GM19240 (cell line): Measurements from ENCODE around the gene ODAD2.
"Not testable (repeated sequence)": the region's sequence is repeated elsewhere in the genome, so short reads cannot be mapped to it uniquely, and the experiment has no call there.

ENCODE experiments used
- DNase-seq: peaks from one replicate; pipeline ENCODE4 v3.0.0; 2011; ENCODE audit warnings: low spot score; ENCODE audit not compliant: insufficient read length

The ODAD2 gene

DNA sequence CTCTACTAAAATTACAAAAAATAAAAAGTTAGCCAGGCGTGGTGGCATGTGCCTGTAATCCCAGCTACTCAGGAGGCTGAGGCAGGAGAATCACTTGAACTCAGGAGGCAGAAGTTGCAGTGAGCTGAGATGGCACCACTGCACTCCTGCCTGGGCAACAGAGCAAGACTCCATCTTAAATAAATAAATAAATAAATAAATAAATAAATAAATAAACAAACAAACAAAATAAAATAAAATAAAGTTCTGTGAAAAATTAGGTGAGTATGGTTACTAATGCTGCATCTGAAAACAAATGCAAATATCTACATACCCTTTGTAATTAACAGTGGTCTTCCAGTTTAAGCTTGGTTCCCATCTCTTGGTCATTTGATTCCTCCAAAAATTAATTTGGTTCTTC is 28.1 kb downstream of the ODAD2 start:
- DNase-seq, result not testable (repeated sequence)

DNA sequence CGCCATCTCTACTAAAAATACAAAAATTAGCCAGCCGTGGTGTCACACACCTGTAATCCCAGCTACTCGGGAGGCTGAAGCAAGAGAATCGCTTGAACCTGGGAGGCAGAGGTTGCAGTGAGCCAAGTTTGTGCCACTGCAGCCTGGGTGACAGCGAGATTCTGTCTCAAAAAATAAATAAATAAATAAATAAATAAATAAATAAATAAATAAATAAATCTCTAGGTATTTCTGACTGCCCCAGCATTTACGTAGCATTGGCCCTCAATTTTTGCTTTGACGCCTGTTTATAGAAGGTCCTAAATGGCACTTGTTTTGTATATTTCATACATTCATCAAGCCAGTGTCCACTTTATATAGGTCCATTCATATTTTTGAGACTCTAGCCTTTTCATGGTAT is 28.9 kb downstream of the ODAD2 start:
- not testable (repeated sequence) for DNase-seq

DNA sequence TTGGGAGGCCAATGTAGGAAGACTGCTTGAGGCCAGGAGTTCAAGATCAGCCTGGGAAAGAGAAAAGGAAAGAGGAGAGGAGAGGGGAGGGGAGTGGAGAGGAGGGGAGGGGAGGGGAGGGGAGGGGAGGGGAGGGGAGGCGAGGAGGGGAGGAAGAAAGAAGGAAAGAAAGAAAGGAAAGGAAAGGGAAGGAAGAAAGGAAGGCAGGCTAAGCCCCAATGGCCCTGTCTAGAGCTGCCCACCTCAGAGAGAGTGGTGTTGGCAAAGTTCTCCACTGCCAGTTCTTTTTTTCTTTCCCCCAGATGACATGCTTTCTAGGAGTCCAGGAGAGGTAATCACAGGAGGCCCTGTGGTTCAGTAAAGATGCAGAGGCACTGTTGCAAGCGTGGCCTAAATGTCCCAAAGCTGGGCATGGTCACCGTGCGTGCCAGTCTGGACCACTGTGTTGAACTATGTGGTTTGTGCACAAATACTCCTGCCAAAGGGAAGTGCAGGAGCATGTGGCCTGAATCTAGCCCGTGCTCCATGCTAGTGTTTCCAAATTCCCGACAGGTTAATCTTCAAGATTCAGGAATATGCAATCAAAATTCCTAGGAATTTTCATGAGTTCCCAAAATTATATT is 39.7 kb downstream of the ODAD2 start:
- no peak for DNase-seq

DNA sequence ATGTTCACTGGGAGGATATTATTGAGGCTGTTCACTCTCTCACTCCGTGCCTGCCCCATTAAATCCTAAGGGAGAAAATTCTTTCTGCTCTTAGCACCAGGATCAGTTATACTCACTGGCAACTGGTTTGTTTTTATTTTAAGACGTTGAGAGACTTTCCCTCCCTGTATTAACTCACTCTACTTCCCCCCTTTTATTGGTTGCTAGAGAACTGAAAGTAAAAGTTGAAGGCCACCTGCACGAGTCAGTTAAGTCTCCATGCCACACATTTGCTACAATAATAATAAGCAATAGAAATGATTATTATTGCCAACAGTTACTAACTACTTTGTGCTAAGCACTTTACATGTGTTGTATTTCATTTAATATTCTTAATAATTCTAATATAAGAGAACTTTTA is 40.5 kb downstream of the ODAD2 start:
- DNase-seq, result not testable (repeated sequence)

DNA sequence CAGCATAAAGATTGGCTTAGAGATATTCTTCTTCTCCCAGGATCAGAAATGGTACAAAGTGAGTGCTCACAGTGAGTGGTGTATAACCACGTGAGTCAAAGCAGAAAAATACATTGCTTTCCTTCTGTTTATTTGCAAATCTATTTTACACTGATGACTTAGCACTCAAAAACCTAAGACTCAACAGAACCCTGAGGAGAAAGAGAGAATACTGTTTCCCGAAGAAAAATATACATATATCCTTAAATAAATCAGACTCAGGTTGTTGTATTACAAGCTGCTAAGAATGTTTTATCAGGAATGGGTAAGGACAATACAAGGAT is 48.7 kb downstream of the ODAD2 start:
- DNase-seq, result no peak

DNA sequence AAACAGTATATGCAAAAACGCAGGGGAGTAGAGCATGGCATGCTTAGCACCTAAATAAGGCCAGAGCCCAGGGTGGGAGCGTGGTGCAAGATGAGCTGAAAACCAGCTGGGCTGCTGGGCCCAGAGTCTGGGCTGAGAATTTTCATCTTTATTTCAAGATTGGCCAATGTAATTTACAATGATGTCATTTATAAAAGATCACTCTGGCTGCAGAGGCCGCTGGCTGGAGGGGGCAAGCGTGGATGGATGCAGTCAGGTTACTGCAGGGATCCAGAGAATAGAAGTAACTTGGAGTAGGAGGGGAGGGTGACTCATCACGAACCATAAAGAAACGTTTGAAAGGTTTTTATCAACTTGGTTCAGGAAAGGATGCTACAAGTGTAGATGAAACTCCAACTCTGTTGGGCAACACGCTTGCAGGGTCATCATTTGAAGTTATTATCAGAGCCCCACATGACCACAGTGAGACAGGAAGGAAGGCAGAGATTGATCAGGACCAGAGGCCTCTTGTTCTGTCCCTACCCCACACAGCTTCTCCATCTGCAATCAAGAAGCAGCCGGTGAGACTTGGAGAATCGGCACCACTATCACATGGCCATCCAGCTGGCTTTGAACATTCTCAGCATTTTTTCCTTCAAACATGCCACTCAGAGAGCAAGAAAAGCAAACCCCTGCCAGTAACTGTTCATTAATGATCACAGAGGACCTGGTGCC is 49.2 kb downstream of the ODAD2 start:
- no peak for DNase-seq

DNA sequence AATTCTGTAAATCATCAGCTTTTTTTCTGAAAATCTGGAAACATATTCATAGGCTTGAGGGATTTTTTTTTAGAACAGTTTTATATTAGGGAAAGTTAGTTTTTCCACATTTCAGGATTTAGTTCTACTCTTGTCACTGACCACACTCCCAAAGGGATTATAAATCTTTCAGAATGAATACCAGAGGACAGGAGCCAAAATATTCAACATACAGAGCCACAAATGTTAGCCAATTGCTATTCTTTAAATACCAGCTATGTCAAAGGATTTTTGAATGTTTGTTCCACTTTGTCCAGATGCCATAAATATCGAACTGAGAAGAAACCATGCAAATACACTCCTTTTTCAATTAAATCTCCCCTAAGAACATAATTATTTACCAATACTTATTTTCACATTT is 50.7 kb downstream of the ODAD2 start:
- DNase-seq, result no peak

DNA sequence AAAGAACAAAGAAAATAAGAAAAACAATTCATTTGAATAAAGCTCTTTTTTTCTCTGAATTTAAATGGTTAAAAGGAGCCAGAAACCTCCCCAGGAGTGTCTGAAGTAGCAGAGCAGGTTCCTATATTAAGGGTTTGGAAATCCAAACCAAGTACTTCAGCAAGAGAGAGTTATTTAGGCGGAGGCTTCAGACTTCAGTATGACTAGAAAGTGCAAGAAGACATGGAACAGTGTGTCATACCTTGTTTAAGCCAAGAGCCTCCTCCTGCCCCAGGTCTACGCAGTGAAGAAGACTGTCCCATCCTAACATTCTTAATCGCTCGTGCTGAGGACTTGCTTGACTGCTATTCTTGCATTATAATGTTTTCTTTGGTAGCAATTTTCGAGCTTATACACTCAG is 51.3 kb downstream of the ODAD2 start:
- no peak for DNase-seq

DNA sequence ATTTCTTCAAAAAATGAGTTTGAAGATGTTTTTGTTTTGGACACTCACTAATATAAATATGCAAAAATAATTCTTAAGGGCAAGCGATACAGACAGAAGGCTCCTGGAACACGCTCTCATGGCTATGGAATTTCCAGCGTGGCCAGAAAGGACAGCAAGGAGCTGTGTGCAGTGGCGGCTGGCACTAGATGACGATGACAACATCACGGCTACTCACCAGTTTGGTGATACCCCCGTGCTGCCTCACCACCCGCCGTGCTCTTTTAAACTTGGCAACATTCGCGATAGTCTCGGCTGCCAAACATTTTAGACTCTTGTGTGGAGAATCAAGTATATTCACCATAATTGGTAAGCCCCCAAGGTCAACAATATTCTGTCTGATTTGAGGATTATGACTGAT is 54.9 kb downstream of the ODAD2 start:
- DNase-seq, result no peak

DNA sequence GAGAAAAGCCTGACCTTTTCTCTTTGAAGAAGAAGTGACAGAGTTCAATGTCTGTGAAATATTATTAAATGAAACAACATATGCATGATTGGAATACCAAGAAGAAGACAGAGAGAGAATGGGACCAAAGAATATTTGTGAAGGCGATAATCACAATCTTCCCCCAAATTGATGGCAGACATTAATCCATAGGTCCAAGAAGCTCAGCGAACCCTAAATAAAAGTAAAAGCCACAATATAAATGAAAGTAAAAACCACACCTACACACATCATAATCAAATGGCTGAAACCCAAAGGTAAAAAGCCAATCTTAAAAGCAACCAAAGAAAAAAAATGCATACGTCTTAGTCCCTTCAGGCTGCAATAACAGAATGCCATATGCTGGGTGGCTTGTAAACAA is 84.0 kb downstream of the ODAD2 start:
- no peak for DNase-seq

DNA sequence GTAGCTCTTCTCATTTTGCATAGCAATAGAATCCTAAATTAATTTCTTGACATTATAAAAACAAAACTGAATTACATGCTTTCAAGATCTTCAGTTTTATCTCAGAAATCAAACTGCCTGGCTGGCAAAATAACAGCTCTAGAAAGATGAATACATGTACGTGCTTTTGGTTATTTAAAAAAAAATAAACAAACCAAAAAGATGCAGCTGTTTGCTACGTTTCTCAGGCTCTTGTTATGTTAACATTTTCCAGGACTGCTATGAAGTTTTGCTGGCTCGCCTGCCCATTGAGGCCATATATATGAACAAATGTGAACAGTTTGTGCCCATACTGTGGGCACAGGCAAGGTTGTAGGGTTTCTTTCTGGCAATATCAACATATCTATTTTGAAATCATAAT is 86.6 kb downstream of the ODAD2 start:
- DNase-seq, result no peak

DNA sequence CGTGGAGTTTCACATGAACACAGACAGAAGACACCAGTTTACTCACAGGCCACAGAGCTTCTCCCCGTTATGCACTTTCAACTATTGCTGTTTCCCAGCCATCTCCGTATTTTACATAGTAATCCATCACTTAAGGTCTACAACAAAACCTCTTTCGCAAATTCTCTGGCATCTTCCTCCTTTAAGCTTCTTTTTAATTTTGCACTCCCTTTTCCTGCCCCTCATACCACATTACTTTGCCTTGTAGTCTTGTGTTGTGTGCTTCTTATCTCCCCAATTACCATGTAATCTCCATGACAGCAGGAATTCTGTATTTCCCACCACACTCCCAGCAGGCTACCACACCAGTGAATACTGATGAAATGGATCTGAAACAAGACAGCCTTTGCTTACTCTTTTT is 87.3 kb downstream of the ODAD2 start:
- no peak for DNase-seq

DNA sequence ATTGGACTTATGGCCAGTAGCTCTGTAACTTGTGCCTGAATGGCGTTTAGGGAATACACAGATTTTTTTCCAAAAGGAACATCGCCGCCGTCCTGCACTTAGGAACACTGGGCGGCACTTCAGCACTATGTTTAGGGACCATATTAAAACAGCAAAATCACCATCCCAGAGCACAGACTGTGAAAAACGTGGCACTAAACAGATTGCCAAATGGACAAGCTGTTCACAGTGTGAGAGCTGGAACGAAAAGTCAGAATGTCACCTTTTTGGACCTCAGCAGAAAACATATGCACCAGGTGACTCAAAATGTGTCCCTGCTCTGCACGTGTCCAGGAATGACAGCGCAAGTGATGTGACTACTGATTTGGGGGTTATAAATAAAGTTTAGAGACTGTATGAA is 87.9 kb downstream of the ODAD2 start:
- DNase-seq, result no peak

DNA sequence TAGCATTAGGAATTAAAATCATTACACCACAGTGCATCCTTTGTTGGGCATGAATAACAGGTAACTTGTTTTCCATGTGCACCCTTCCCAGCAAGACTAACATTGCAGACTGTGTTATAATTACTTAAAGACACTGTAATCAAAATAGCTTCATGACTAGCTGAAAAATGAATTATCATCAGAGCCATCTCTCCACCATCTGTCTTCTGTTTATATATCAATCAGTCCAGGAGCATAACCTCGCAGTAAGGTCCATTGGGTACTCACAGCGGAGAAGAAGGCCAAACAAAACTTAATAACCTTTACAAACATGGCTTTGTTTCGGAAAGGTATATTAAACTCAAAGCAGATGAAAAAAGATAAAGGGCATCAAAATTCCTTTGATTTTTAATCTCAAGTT is 90.6 kb downstream of the ODAD2 start:
- DNase-seq, result no peak

DNA sequence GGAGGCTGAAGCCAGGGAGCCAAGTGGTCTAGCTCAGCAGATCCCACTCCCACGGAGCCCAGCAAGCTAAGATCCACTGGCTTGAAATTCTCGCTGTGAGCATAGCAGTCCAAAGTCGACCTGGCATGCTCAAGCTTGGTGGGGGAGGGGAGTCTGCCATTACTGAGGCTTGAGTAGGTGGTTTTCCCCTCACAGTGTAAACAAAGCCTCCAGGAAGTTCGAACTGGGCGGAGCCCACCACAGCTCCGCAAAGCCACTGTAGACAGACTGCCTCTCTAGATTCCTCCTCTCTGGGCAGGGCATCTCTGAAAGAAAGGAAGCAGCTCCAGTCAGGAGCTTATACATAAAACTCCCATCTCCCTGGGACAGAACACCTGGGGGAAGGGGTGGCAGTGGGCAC is 99.4 kb downstream of the ODAD2 start:
- DNase-seq, result not testable (repeated sequence)

DNA sequence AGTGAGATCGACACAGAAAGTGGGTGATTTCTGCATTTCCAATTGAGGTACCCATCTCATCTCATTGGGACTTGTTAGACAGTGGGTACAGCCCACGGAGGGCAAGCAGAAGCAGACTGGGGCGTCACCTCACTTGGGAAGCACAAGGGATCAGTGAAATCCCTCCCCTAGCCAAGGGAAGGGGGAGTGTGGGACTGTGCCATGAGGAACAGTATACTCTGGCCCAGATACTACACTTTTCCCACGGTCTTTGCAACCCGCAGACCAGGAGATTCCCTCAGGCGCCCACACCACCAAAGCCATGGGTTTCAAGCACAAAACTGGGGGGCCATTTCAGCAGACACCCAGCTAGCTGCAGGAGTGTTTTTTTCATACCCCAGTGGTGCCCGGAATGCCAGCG is 99.8 kb downstream of the ODAD2 start:
- DNase-seq, result no peak

DNA sequence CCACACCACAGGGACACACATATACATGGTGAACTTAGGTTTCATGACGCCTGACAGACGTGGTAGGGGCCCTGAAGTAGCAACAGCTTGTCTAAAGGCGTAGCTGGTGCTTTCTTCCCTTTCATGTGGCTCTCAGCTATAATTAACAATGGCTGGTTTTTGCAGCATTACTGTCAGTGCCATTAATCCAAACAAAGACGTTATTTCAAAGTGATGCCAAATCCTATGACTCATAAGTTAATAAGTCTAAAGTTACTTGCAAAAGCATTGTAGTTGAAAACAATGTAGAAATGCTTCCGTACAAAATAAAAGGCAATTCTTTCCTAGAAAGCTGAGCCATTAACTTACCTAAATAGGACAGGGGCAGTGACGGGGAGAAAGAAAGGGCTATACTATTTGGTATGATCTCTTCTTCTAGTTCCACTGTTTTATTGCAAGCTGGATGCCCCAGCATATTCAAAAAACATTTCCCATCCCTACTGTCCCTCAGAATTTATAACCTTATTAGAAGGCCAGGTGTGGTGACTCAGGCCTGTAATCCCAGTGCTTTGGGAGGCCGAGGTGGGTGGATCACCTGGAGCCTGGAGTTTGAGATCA is 105.4 kb downstream of the ODAD2 start:
- no peak for DNase-seq

DNA sequence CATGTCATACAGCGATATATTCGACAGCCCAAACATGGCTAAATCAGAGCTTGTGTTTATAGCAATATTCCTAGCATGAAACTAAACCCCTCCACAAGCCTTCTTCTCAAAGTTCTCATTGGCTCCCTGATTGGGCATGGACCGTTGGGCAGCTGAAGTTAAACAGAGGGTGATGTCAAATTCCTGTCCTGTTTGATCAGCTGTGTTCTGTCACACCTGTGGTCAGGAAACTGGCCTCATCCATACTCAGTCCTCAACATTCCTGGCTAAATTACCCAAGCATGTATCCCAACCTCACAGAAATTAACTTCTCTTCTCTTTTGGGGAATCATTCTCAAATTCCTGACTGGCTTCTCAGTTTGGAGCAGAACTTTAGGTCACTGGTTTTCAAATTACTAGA is 107.9 kb downstream of the ODAD2 start:
- DNase-seq, result no peak

DNA sequence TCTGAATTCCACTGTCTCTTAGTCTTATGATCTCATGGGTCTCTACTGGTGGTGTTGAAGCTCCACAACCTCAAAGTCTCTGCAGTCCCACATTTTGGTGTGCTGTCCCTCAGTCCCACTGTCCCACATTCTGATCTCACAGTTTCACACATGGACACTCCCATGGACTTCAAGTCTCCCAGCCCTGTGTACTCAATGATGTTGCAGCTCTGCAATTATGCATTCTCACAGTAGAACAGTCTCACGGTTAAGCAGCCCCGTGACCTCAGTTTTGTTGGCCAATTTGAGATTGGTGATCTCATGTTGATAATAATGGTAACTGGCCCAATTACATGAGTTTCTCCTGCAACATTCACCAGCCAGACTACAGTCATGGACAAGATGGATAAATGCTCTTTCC is 109.4 kb downstream of the ODAD2 start:
- no peak for DNase-seq

DNA sequence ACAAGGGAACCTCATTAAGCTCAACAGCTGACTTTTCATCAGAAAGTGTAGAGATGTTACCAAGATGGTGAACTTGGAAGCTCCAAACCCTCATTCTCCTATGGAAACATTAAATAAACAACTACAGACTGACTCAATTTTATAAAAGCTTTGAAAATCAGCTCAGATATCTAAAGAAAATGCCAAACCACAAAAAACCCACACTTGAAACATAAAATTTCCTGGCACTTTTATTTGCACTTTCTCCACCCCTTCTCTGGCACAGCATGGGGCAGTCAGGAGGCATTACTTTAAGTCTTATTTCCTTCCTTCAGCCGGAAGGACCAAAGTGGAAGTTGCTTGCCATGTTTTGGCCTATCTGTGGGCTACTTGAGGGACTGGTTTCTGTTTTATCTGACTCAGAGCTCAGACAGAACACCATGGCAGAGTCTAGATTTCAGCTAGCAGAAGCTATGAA is 114.7 kb downstream of the ODAD2 start:
- DNase-seq, result no peak

DNA sequence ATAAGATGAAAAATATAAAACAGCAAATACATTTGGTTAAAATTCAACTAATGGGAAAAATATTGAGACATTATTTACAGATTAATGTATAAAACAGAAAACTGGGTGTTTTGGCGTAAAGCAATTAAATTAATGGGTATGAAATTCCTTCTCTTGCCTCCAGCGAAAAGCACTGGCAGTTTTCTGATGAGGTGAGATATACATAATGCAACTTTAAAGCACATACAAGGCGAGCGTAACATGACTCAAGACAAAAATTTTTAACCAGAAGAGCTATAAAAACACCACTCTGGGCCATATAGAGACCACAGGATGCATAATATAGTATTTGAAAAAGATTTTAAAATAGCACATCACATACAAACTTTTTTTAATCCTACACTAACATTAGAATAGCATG is 120.6 kb downstream of the ODAD2 start:
- DNase-seq, result no peak

DNA sequence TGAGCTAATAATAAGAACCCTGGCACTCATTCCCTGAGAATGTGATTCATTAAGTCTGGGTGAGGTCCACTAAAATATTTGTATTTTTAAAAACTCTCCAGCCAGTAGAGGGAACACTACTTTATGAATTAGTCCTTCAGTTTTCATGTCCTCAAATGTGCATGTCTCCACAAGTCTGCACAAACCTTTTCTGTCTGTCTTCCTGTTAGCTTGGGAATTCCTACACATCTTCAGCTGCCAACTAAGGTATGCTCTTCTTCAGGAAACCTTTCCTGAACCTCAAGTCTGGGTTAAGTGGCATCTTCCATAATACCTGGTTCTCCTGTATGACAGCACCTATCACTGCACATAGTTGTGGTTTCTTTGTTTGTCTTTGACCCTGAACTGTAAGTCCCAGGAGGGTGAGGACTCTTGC is 133.7 kb downstream of the ODAD2 start:
- DNase-seq, result no peak

DNA sequence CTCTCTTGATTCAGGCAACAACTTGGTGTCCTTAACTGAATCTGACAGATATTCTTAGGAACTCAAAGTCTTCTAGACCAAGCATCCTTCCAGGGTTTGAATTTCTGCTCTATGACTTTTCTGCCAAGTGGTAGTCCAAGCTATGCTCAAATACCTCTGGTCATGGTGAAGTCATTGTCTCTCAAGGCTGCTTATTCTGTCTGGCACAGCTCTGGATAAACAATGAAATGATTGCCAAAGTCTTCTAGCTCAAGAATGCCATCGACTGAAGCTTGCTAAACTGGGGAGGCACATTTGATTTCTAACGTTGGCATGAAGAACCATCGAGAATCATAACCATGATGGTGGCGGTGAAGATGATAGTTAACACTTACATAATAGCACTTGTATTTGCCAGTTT is 137.1 kb downstream of the ODAD2 start:
- DNase-seq, result no peak
